Stimulated activated CD8-positive, alpha-beta memory T cell treated with anti-CD3 and anti-CD28 coated beads, Interleukin-4, amount 100 ng/mL, for 48 hours (primary cell): ENCODE results near the gene OPA1.

ENCODE experiments used
- DNase-seq: peaks from one replicate; pipeline ENCODE4 v3.0.0-alpha.2; 2020

The OPA1 gene

GRCh38 chr3:193711964-193712598 is 119.1 kb downstream of the OPA1 start:
- no peak for DNase-seq

GRCh38 chr3:193712938-193713337 is 119.9 kb downstream of the OPA1 start:
- DNase-seq, result no peak

GRCh38 chr3:193714523-193715137 is 121.6 kb downstream of the OPA1 start:
- DNase-seq, result no peak

- no peak for DNase-seq
Measured at GRCh38 chr3:193716150-193716549, 123.1 kb downstream of the OPA1 start.

- DNase-seq, result no peak
Measured at GRCh38 chr3:193719735-193720134, 126.7 kb downstream of the OPA1 start.

- no peak for DNase-seq
Measured at GRCh38 chr3:193720169-193720568, 127.2 kb downstream of the OPA1 start.

GRCh38 chr3:193722566-193722965 is 129.6 kb downstream of the OPA1 start:
- no peak for DNase-seq

- DNase-seq, result no peak
Measured at GRCh38 chr3:193727089-193727488, 134.1 kb downstream of the OPA1 start.

- DNase-seq, result no peak
Measured at GRCh38 chr3:193728429-193729087, 135.6 kb downstream of the OPA1 start.

GRCh38 chr3:193729088-193729465 is 136.1 kb downstream of the OPA1 start:
- DNase-seq, result no peak

- DNase-seq, result no peak
Measured at GRCh38 chr3:193729601-193730000, 136.6 kb downstream of the OPA1 start.

GRCh38 chr3:193730511-193730910 is 137.5 kb downstream of the OPA1 start:
- no peak for DNase-seq

GRCh38 chr3:193730976-193731375 is 138.0 kb downstream of the OPA1 start:
- DNase-seq, result no peak

GRCh38 chr3:193731656-193732055 is 138.6 kb downstream of the OPA1 start:
- no peak for DNase-seq

GRCh38 chr3:193732391-193732790 is 139.4 kb downstream of the OPA1 start:
- no peak for DNase-seq

GRCh38 chr3:193732827-193733226 is 139.8 kb downstream of the OPA1 start:
- no peak for DNase-seq

GRCh38 chr3:193734737-193735366 is 141.8 kb downstream of the OPA1 start:
- no peak for DNase-seq

GRCh38 chr3:193735850-193736249 is 142.8 kb downstream of the OPA1 start:
- no peak for DNase-seq

GRCh38 chr3:193736616-193737015 is 143.6 kb downstream of the OPA1 start:
- no peak for DNase-seq

GRCh38 chr3:193737191-193737751 is 144.3 kb downstream of the OPA1 start:
- DNase-seq, result no peak

- DNase-seq, result no peak
Measured at GRCh38 chr3:193742628-193743027, 149.6 kb downstream of the OPA1 start.

- no peak for DNase-seq
Measured at GRCh38 chr3:193743702-193744047, 150.7 kb downstream of the OPA1 start.

- no peak for DNase-seq
Measured at GRCh38 chr3:193744048-193744821, 151.2 kb downstream of the OPA1 start.
